ENCODE measurements around the gene PLCD3. TPM values are rescaled to one million over a fixed set of nuclear protein-coding genes. Genes with fewer than 3 reads are reported as not detected.

The PLCD3 gene, protein sequence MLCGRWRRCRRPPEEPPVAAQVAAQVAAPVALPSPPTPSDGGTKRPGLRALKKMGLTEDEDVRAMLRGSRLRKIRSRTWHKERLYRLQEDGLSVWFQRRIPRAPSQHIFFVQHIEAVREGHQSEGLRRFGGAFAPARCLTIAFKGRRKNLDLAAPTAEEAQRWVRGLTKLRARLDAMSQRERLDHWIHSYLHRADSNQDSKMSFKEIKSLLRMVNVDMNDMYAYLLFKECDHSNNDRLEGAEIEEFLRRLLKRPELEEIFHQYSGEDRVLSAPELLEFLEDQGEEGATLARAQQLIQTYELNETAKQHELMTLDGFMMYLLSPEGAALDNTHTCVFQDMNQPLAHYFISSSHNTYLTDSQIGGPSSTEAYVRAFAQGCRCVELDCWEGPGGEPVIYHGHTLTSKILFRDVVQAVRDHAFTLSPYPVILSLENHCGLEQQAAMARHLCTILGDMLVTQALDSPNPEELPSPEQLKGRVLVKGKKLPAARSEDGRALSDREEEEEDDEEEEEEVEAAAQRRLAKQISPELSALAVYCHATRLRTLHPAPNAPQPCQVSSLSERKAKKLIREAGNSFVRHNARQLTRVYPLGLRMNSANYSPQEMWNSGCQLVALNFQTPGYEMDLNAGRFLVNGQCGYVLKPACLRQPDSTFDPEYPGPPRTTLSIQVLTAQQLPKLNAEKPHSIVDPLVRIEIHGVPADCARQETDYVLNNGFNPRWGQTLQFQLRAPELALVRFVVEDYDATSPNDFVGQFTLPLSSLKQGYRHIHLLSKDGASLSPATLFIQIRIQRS
- 100 to 1,000 TPM in 1 of 2 donors, 10 to 100 TPM in 1; 92.1 to 132 TPM for total RNA-seq
- long read RNA-seq, full-length matches to known transcripts, result 16 of 55 reads
- long read RNA-seq, partial matches to known transcripts, result 28 of 55 reads
- long read RNA-seq, other reads (novel, unspliced or antisense), result 11 of 55 reads

DNA sequence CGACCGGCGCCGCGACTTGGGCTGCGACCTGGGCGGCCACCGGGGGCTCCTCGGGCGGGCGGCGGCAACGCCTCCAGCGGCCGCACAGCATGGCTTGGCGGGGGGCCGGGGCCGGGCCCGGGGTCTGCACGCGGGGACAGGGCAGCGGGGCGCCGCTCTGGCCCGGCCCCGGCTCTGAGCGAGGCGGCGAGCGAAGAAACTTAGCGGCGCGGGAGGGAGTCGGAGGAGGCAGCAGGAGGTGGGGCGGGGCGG, at the start of gene PLCD3:
Gene PLCD3 (minus strand): TSS at position 196 of the 252 bp plus-strand sequence. CDS start 105 bp downstream, at position 91.
- intact Hi-C loops (cut with DNase I), result loop anchor here (5.0 kb wide), 2 partner anchors 35 to 210 kb away; no protein-coding TSS in a partner anchor
- DNase-seq (no peak), ATAC-seq (no peak)

DNA sequence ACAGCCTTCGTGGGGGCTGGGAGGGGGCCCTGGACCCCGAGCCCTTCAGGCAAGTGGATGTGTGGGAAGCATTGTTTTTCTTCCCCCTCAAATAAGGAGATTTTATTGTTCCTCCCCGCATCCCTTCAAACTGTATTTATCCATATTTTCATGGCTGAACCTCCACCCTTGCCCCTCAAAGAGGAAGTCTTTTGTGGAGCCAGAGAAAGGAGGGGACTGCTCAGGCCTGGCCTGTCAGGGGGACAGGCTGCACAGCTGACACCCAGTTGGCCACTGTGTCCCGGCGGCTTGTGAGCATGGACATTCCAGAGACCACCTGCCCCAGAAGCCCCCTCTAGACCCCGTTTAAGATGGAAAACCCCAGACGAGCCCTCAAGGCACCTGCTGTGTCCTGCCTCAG, 45.2 kb upstream of the PLCD3 start:
- intact Hi-C loops (cut with DNase I), result no loop called here
- no peak for DNase-seq
- ATAC-seq, result no peak

DNA sequence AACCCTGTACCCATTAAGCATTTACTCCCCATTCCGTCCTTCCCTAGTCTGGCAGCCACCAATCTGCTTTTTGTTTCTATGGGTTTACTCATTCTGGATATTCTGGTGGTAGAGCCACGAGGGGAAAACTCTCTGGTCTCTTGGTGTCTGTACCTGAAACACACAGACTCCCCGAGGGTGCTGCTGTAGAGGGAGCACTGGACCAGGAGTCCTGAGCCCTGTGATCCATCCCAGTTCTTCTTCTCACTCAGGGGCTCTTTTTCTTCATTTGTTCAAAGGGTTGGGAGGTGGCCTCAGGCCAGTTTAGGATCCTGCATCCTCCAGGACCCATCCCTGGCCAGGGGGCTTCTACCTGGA, 43.4 kb upstream of the PLCD3 start:
- DNase-seq, result no peak
- no peak for ATAC-seq
- intact Hi-C loops (cut with DNase I), result no loop called here

DNA sequence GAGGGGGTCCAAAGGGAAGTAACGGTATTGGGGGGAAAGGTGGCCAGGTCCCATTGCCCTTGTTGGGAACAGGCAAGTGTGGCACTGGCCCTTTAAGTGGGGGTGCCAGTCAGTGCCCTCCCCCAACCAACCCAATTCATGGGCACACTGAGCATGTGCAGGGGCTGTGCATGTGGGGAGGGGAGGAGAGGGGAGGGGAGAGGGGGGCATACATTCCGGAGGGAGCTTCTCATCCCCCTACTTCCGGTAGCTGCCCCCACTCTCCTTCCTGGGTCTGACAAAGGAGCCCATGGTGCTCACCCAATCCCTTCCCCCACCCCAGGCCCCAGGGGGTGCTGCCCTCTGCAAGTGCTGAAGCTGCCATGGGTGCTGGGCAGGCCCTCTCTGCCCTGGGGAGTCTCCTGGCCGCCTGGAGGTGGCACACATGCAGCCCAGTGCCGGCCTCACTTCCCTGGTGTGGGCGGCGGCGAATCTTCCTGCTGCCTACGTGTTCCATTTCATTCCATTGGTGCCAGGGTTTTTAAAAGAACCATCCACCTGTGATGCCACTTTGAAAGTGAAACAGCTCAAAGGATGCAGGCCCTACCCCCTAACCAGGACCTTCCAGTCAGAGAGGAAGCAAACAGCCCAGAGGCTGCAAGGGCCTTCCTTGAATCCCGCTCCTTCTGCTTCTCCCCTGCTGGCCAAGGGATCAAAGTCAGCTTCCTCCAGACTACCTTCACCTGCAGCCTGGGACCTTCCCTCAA, 40.4 kb upstream of the PLCD3 start:
- peak; percentile 79 to 83 for ATAC-seq
- peak; percentile 57 for DNase-seq
- intact Hi-C loops (cut with DNase I), result no loop called here

DNA sequence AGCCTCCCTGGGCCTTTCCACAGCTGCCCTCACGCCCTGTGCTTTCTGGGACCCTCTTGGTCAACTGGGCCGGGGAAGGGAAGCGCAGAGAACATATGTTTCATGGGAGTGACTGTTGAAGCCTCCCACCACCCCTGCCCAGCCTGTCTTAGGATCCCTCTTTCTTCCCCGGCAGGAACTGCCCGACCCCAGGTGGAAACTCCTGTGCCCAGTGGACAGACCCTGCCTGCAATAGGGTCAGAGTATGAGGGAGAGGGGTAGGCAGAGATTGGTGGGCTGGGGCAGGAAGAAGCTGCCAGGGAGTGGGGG, 39.9 kb upstream of the PLCD3 start:
- no peak for DNase-seq
- intact Hi-C loops (cut with DNase I), result no loop called here
- no peak for ATAC-seq

DNA sequence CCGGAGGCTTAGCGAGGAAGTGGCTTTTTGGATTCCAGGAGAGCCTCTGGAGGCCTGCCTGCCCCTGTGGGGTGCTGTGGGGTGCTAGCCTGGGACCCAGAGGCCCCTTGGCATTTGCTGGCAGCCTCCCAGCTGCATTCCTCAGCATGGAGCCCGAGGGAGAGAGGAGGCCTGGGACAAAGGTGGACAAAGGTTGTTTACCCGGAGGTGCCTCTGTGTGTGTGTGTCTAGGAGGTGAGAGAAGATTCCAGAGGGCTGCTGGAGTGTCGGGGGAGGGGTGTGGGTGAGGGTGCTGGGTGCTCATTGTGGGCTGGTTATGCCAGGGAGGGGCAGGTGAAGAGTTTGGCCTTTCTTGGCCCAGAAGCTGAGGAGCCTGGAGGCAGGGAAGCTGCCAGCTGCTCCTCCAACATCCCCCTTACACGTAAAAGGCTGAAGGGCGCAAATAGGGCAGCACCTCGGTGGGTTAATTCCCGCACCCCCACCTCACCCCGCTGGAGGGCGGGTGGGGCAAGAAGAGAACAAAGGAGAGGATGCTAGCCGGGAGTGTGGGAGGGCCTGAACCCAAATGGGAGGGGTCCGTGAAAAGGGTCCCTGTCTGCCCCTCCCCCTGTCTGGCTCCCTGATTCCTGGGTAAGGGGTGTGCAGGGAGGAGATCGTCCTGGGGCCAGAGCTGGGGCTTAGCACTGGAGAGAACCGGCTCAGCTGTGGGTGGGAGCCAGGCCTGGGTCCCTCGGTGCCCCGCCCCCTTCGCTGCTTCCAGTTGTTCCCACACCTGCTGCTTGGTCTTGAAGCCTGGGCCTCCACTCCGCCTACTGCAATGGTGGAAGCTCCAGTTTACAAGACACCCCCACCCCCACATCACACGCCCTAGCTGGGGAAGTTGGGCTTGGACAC, 39.3 kb upstream of the PLCD3 start:
- peak; percentile 9 to 13 for ATAC-seq
- peak; percentile 43 for DNase-seq
- intact Hi-C loops (cut with DNase I), result no loop called here

DNA sequence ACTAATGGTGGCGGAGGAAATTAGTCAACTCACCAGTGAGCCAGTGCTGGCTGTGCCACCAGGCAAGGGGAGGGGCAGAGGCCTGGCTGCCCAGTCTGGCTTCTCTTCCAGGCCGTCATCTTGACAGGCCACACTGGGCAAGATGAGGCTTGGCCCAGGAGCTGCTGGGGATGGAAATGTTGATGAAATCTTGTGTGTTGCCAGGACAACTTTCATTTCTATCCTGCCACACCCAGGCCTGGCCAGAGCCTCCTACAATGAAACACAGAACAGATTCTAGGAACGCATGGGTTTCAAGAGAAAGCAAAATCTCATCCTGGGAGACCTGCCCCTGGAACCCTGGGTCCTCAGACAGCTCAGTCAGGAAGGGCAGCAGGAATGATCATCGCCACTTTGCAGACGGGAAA, 38.6 kb upstream of the PLCD3 start:
- ATAC-seq, result peak; percentile 84 to 85
- DNase-seq, result peak; percentile 81
- intact Hi-C loops (cut with DNase I), result no loop called here

DNA sequence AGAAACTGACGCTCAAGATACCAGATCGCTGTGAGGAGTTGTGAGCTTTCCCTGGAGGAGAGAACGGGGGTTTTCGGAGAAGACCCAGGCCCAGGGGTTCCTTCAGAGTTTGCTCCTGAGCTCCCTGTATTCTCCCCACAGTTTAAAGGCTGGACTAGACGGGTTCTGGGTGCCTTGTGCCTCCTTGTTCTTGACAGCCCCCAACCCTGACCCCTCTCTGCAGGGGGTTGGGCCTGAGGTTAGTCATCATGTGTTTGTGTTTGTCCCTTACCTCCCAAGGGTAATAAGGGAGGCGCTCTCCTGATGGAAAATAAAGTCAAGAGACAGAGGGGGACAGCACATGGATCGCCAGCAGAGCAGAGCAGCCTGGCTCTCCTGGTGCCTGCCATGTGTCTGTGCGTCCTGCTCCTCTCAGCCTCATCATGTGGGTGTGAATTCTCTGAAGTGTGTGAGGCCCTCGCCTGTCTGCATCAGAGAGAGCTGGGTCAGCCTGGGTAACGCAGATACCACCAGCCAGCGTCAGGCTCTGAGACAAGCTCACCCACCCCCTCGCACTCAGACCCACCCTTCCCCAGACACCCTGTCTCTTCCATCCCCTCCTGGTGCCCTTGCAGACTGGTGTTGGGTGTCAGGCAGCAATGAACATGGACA, 38.1 kb upstream of the PLCD3 start:
- no peak for DNase-seq
- peak; percentile 51 to 54 for ATAC-seq
- intact Hi-C loops (cut with DNase I), result no loop called here

DNA sequence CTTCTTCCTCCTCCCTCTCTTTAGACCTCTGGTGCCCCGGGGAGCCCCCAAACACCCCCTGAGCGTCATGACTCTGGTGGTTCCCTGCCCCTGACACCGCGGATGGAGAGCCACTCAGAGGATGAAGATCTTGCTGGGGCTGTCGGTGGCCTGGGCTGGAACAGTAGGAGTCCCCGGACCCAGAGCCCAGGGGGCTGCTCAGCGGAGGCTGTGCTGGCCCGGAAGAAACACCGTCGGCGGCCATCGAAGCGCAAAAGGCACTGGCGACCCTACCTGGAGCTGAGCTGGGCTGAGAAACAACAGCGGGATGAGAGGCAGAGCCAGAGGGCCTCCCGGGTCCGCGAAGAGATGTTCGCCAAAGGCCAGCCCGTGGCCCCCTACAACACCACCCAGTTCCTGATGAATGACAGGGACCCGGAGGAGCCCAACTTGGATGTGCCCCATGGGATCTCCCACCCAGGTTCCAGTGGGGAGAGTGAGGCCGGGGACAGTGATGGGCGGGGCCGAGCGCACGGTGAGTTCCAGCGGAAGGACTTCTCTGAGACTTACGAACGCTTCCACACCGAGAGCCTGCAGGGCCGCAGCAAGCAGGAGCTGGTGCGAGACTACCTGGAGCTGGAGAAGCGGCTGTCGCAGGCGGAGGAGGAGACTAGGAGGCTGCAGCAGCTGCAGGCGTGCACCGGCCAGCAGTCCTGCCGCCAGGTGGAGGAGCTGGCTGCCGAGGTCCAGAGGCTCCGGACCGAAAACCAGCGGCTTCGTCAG, 36.9 kb upstream of the PLCD3 start:
- no peak for ATAC-seq
- intact Hi-C loops (cut with DNase I), result no loop called here
- no peak for DNase-seq

DNA sequence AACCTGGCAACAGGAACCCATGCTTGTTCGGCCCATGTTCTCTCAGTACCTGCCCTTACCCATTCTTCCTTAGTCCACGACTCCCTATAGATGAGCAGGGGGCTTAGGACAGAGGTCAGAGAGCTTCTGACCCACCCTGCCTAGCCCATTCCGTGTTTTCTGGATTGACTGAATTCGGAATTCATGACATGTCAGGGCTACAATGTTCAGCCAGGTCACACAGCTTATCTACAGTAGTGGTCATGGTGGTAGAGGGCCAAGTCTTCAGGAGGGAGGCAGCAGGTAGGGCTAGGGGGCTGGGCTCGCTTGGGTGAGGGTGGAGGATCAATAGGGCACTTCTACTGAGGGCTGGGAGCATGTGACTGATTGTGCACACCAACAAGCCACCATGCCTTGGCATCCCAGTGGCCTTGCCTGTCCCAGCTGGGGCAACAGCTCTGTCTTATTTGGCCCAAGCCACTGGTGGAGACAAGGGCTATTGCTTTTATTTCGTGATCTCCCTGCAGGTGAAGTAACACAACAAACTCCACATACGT, 32.5 kb upstream of the PLCD3 start:
- DNase-seq (no peak), ATAC-seq (no peak)
- intact Hi-C loops (cut with DNase I), result no loop called here

DNA sequence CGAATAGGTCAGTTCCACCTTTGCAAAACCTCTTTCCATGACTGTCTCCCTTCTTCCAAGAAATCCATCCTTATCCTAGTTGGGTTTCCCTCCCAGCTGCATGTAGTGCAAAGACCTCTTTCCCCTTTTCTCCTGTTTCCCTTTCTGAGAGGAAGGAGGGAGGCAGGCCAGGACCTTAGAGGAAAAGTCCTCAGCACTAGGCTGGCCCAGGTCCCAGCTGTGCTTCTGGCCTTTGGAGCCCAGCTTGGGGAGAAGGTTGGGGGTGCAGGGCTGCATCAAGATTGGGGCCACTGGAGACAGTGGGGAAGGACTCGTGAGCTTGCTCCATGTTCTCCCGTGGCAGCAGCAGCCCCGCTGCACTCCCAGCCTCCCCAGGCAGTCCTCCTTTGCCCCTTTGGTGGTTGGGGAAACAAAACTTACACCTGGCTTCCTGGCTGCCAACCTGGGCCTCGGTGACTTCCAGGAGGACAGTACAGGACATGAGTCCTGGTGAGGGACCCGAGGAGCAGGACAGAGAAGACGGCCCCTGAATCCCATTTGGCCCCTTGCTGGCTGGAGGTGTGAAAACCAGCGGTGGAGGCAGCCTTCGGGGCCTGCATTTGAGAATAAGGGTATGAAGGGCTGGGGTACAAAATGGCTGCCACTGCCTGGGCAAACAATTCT, 29.8 kb upstream of the PLCD3 start:
- DNase-seq (no peak), ATAC-seq (peak in 1 of 2 donors; percentile 0)
- intact Hi-C loops (cut with DNase I), result no loop called here

DNA sequence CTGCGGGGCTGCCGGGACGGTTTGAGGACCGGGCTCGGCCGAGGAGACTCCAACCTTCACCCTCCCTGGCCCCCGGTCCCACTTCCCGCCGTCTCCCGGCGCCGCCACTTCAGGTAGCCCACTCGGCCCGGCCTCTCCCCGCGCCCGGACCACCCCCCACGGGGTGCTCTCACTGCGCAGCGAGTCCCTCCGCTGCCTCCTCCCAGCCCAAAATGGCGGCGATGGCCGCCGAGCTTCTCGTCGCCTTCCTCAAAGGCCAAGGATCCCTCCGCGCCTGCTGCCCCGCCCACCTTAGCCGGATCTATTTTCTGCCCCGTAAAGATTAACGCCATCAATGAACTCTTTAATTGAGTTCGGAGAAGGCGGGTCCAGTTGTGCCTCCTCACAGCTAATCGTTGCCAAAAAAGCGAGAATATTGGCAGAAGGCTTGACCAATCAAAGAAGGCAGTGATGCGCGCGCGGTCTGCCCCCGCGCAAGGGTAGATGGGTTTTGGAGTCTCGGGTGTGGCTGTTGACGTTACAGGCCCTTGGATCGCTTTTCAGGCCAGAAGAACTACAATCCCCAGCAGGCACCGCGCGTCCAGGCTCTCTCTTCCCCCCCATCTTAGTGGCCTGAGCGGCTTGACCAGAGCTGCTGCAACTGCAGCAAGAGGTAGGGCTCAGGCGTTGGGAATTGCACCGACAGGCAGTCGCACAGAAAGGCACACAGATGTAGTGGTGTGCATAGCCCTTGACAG, 29.1 kb upstream of the PLCD3 start, which contains the start of gene HEXIM2:
Gene HEXIM2 (plus strand): TSS at position 588 of the 737 bp plus-strand sequence. CDS start 919 bp downstream, outside the sequence.
- DNase-seq (peak; percentile 97), ATAC-seq (peak; percentile 97)
- intact Hi-C loops (cut with DNase I), result loop anchor here in 1 of 2 donors (1.0 kb wide), 1 partner anchor 12 kb away; no protein-coding TSS in a partner anchor

DNA sequence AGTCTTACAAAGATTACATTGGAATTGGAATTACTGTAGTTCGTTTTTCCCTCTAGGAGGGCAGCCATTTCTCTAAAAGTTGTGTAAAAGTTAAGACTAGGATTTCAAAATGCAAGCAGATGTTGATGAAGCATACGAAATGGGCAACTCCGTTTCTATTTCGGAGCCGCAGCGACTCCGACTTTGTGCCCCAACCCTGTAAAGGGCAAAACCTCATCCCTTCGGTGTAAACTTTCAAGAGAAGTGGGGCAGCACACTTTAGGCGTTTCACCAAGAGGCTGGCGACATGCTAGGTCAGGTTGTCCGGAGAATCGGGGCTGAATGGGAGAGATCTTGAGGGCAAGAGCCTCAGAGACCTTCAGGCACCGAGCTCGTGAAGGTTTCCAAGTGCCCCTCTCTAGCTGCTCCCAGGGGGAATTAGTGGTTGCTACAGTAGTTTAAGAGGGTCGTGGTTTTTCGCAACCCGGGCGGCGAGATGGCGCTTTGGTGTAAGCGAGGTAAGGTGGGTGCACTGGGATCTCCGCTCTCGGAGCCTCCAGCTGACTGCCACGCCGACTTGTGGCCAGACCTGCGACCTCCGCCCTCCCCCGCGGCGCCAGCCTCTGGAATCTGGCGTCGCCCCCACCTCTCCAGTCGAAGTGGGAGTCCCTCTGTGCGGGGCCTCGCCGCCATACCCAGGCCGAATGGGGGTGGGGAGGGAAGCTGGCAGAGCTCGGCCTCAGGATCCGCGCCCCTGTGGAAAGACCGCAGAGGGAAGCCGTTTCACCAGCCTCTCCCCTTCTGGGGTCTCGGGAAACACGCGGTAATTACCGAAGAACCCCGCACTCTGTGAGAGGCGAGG, 28.4 kb upstream of the PLCD3 start:
- peak; percentile 81 for DNase-seq
- ATAC-seq, result peak; percentile 69 to 75
- intact Hi-C loops (cut with DNase I), result loop anchor here in 1 of 2 donors (1.0 kb wide), 1 partner anchor 11 kb away; no protein-coding TSS in a partner anchor

DNA sequence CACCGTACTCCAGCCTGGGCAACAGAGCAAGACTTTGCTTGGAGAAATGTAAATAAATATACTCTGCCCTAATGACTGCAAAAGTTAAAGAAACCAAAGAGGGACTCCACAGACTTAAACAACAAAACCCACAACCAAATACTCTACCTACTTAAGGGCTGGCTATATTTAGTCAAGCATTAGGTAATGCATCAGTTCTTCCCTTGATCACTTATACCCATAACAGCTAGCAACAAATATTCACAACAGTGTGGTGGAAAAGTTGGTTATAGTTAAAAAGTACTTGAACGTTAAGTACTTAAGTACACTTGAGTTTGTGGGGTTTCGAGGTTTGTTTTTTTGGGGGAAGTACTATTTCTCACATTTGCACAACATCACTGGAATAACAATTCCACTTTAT, 23.9 kb upstream of the PLCD3 start:
- intact Hi-C loops (cut with DNase I), result no loop called here
- ATAC-seq, result no peak
- DNase-seq, result no peak

DNA sequence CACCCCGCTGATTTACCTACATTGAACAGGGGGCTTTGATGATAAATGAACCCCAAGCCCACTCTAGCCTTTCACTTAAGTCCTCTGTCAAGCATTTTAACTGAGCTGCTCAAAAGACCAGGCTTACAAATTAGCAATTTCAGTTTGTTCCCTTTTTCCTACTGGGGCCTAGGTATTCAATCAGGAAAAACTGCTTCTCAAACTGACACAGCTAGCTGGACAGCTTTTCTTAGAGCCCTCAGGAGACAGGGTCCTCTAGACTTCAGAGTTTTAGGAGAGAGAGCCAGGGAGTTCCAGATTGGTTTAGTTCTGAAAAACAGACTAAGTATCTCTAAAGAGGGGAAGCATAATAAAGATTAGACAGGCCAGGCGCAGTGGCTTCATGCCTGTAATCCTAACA, 23.2 kb upstream of the PLCD3 start:
- ATAC-seq (no peak), DNase-seq (no peak)
- intact Hi-C loops (cut with DNase I), result no loop called here
